ENCODE data around the gene RNF130. TPM values are rescaled to one million over a fixed set of nuclear protein-coding genes. Genes with fewer than 3 reads are reported as not detected.

RNF130 gene
- total and polyA plus RNA-seq, 7 experiments from 2014 or later, result 3.6 to 76.3 (median 21.0) TPM

DNA sequence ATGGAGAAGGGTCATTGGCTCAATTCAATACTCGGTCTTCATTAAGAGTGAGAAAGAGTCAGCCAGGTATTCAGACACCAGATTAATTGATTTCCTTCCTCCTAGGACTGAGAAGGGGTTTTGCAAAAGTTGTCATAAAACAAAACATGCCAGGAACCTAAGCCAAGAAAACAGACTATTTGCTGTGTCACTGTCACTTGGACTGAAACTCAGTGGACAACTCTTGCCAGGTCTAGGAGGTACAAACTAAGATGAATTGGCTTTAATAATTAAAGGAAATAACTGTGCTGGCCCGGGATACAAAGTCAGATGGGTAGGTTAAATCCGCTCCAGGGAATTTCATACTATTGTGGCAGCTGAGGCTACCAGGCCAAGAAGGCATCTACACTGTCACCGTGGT is 92.8 kb downstream of the RNF130 start:
- no peak overlapping the region for H3K4me3 ChIP-seq (ENCODE audit: low read length)
- intact Hi-C loops (cut with micrococcal nuclease), result no loop called here
- H3K9me3 Mint-ChIP-seq, result no peaks in the 10 kb centered on the region
- no peak for ATAC-seq
- H3K9me3 ChIP-seq (ENCODE audit: control insufficient read depth in 2 of 3, low read length in 3 of 3), result no peaks in the 10 kb centered on the region
- no peak overlapping the region for H3K27ac ChIP-seq (ENCODE audit: low read depth, low read length)
- H3K4me1 ChIP-seq (ENCODE audit: control insufficient read depth in 2 of 2, insufficient read depth in 2 of 2, low read length in 2 of 2), result no peaks in the 10 kb centered on the region
- H3K4me1 Mint-ChIP-seq, result peaks cover 0 to 3% (median 0%) of the 10 kb centered on the region in 7 donors
- H3K36me3 ChIP-seq (ENCODE audit: control insufficient read depth in 2 of 3, insufficient read depth in 3 of 3, low read length in 3 of 3), result peaks cover 0 to 21% (median 0%) of the 10 kb centered on the region in 3 experiments
- no peaks in the 10 kb centered on the region for H3K27me3 Mint-ChIP-seq
- POLR2A ChIA-PET, result no interaction called here
- H3K4me3 Mint-ChIP-seq, result no peak overlapping the region
- no peak for DNase-seq
- CTCF ChIA-PET, result no interaction called here
- peak overlapping the region in 1 of 9 donors; percentile 67 for H3K27ac Mint-ChIP-seq
- H3K36me3 Mint-ChIP-seq, result peaks cover 0 to 25% (median 21%) of the 10 kb centered on the region in 5 donors
- no peaks in the 10 kb centered on the region for H3K27me3 ChIP-seq (ENCODE audit: control insufficient read depth in 2 of 2, insufficient read depth in 2 of 2, low read length in 2 of 2)

- ChIA-PET POLR2A (no interaction called here), CTCF (interaction anchor here (0.6 kb wide), 1 partner anchor 256 kb away, joined by 5 read pairs; no protein-coding TSS in a partner anchor)
- DNase-seq, result no peak
These were observed 95.8 kb downstream of the RNF130 start for GRCh38 chr5:179975713-179976134.

GRCh38 chr5:179974946-179975712 is 96.4 kb downstream of the RNF130 start:
- H3K4me1 Mint-ChIP-seq, result peaks cover 8 to 17% (median 13%) of the 10 kb centered on the region in 7 donors
- H3K27me3 ChIP-seq (ENCODE audit: control insufficient read depth in 2 of 2, insufficient read depth in 2 of 2, low read length in 2 of 2), result no peaks in the 10 kb centered on the region
- H3K4me1 ChIP-seq (ENCODE audit: control insufficient read depth in 2 of 2, insufficient read depth in 2 of 2, low read length in 2 of 2), result no peaks in the 10 kb centered on the region
- ATAC-seq (peak; percentile 76), DNase-seq (peak in 5 of 9 donors; percentile 19 to 30 (median 19))
- no peaks in the 10 kb centered on the region for H3K9me3 Mint-ChIP-seq
- no peak overlapping the region for H3K27ac ChIP-seq (ENCODE audit: low read depth, low read length)
- ChIA-PET POLR2A (no interaction called here), CTCF (interaction anchor here (0.6 kb wide), 1 partner anchor 9 kb away, joined by 3 read pairs; no protein-coding TSS in a partner anchor)
- peaks cover 0 to 21% (median 0%) of the 10 kb centered on the region in 3 experiments for H3K36me3 ChIP-seq (ENCODE audit: control insufficient read depth in 2 of 3, insufficient read depth in 3 of 3, low read length in 3 of 3)
- H3K4me3 Mint-ChIP-seq, result no peak overlapping the region
- peak overlapping the region in 1 of 9 donors; percentile 79 for H3K27ac Mint-ChIP-seq
- intact Hi-C loops (cut with micrococcal nuclease), result no loop called here
- H3K36me3 Mint-ChIP-seq, result peaks cover 0 to 29% (median 21%) of the 10 kb centered on the region in 5 donors
- no peaks in the 10 kb centered on the region for H3K9me3 ChIP-seq (ENCODE audit: control insufficient read depth in 2 of 3, low read length in 3 of 3)
- H3K27me3 Mint-ChIP-seq, result no peaks in the 10 kb centered on the region
- no peak overlapping the region for H3K4me3 ChIP-seq (ENCODE audit: low read length)

More at GRCh38 chr5:179975713-179976134, 95.8 kb downstream of the RNF130 start:
- peaks cover 0 to 29% (median 21%) of the 10 kb centered on the region in 5 donors for H3K36me3 Mint-ChIP-seq
- peaks cover 7 to 16% (median 12%) of the 10 kb centered on the region in 7 donors for H3K4me1 Mint-ChIP-seq
- H3K27me3 ChIP-seq (ENCODE audit: control insufficient read depth in 2 of 2, insufficient read depth in 2 of 2, low read length in 2 of 2), result no peaks in the 10 kb centered on the region
- H3K27ac ChIP-seq (ENCODE audit: low read depth, low read length), result no peak overlapping the region
- peaks cover 0 to 21% (median 0%) of the 10 kb centered on the region in 3 experiments for H3K36me3 ChIP-seq (ENCODE audit: control insufficient read depth in 2 of 3, insufficient read depth in 3 of 3, low read length in 3 of 3)
- ATAC-seq, result no peak
- H3K4me3 Mint-ChIP-seq, result no peak overlapping the region
- no peaks in the 10 kb centered on the region for H3K4me1 ChIP-seq (ENCODE audit: control insufficient read depth in 2 of 2, insufficient read depth in 2 of 2, low read length in 2 of 2)
- H3K9me3 Mint-ChIP-seq, result no peaks in the 10 kb centered on the region
- intact Hi-C loops (cut with micrococcal nuclease), result no loop called here
- no peaks in the 10 kb centered on the region for H3K27me3 Mint-ChIP-seq
- no peak overlapping the region for H3K4me3 ChIP-seq (ENCODE audit: low read length)
- H3K27ac Mint-ChIP-seq, result peak overlapping the region in 1 of 9 donors; percentile 79
- H3K9me3 ChIP-seq (ENCODE audit: control insufficient read depth in 2 of 3, low read length in 3 of 3), result no peaks in the 10 kb centered on the region

- peaks cover 0 to 29% (median 21%) of the 10 kb centered on the region in 5 donors for H3K36me3 Mint-ChIP-seq
- CTCF ChIA-PET, result interaction anchor here (0.6 kb wide), 1 partner anchor 8 kb away, joined by 3 read pairs; no protein-coding TSS in a partner anchor
- Histone ChIP-seq H3K4me3 (ENCODE audit: low read length) (no peak overlapping the region), H3K36me3 (ENCODE audit: control insufficient read depth in 2 of 3, insufficient read depth in 3 of 3, low read length in 3 of 3) (peaks cover 0 to 21% (median 0%) of the 10 kb centered on the region in 3 experiments), H3K27me3 (ENCODE audit: control insufficient read depth in 2 of 2, insufficient read depth in 2 of 2, low read length in 2 of 2) (no peaks in the 10 kb centered on the region), H3K4me1 (ENCODE audit: control insufficient read depth in 2 of 2, insufficient read depth in 2 of 2, low read length in 2 of 2) (no peaks in the 10 kb centered on the region), H3K27ac (ENCODE audit: low read depth, low read length) (no peak overlapping the region), H3K9me3 (ENCODE audit: control insufficient read depth in 2 of 3, low read length in 3 of 3) (no peaks in the 10 kb centered on the region)
- peak overlapping the region in 1 of 9 donors; percentile 76 for H3K27ac Mint-ChIP-seq
- DNase-seq (no peak), ATAC-seq (no peak)
- H3K4me3 Mint-ChIP-seq, result no peak overlapping the region
- intact Hi-C loops (cut with micrococcal nuclease), result no loop called here
- H3K9me3 Mint-ChIP-seq, result no peaks in the 10 kb centered on the region
- H3K27me3 Mint-ChIP-seq, result no peaks in the 10 kb centered on the region
- peaks cover 8 to 17% (median 13%) of the 10 kb centered on the region in 7 donors for H3K4me1 Mint-ChIP-seq
- POLR2A ChIA-PET, result no interaction called here
These were observed 97.2 kb downstream of the RNF130 start for GRCh38 chr5:179974246-179974945.

GRCh38 chr5:179973391-179973790 is 98.2 kb downstream of the RNF130 start:
- H3K4me3 Mint-ChIP-seq, result no peak overlapping the region
- ChIA-PET CTCF (no interaction called here), POLR2A (no interaction called here)
- Histone ChIP-seq H3K9me3 (ENCODE audit: control insufficient read depth in 2 of 3, low read length in 3 of 3) (no peaks in the 10 kb centered on the region), H3K4me1 (ENCODE audit: control insufficient read depth in 2 of 2, insufficient read depth in 2 of 2, low read length in 2 of 2) (no peaks in the 10 kb centered on the region), H3K27ac (ENCODE audit: low read depth, low read length) (no peak overlapping the region), H3K36me3 (ENCODE audit: control insufficient read depth in 2 of 3, insufficient read depth in 3 of 3, low read length in 3 of 3) (peaks cover 0 to 21% (median 0%) of the 10 kb centered on the region in 3 experiments), H3K27me3 (ENCODE audit: control insufficient read depth in 2 of 2, insufficient read depth in 2 of 2, low read length in 2 of 2) (no peaks in the 10 kb centered on the region), H3K4me3 (ENCODE audit: low read length) (no peak overlapping the region)
- DNase-seq (no peak), ATAC-seq (no peak)
- H3K9me3 Mint-ChIP-seq, result no peaks in the 10 kb centered on the region
- H3K27me3 Mint-ChIP-seq, result no peaks in the 10 kb centered on the region
- H3K27ac Mint-ChIP-seq, result peak overlapping the region in 1 of 9 donors; percentile 32
- intact Hi-C loops (cut with micrococcal nuclease), result no loop called here
- peaks cover 0 to 37% (median 20%) of the 10 kb centered on the region in 5 donors for H3K36me3 Mint-ChIP-seq
- H3K4me1 Mint-ChIP-seq, result peaks cover 8 to 17% (median 13%) of the 10 kb centered on the region in 7 donors

DNA sequence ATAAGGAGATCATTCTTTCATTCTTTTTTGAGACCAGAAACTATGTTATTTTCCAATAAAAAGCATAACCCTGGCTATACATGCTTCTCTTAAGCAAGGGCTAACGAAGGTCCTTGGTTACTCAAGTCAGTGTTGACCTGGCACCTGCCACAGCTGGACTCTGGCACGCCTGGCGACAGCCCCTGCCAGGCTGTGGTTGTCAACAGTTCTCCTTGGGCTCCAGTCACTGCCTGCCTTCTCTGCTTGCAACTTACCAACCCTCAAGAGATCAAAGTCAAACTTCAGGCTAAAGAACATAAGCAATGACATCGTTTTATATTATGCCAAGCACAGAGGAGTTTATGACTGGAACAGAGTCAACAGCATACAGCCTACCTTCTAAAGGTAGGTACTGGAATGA is 102.4 kb downstream of the RNF130 start:
- DNase-seq (no peak), ATAC-seq (no peak)
- H3K4me1 ChIP-seq (ENCODE audit: control insufficient read depth in 2 of 2, insufficient read depth in 2 of 2, low read length in 2 of 2), result no peaks in the 10 kb centered on the region
- Mint-ChIP-seq H3K36me3 (peaks cover 0 to 48% (median 21%) of the 10 kb centered on the region in 5 donors), H3K27me3 (no peaks in the 10 kb centered on the region), H3K9me3 (no peaks in the 10 kb centered on the region), H3K4me3 (no peak overlapping the region), H3K4me1 (peaks cover 8 to 17% (median 13%) of the 10 kb centered on the region in 7 donors), H3K27ac (no peak overlapping the region)
- H3K36me3 ChIP-seq (ENCODE audit: control insufficient read depth in 2 of 3, insufficient read depth in 3 of 3, low read length in 3 of 3), result peaks cover 0 to 9% (median 0%) of the 10 kb centered on the region in 3 experiments
- POLR2A ChIA-PET, result no interaction called here
- no peak overlapping the region for H3K4me3 ChIP-seq (ENCODE audit: low read length)
- CTCF ChIA-PET, result no interaction called here
- no peak overlapping the region for H3K27ac ChIP-seq (ENCODE audit: low read depth, low read length)
- intact Hi-C loops (cut with micrococcal nuclease), result no loop called here
- no peaks in the 10 kb centered on the region for H3K27me3 ChIP-seq (ENCODE audit: control insufficient read depth in 2 of 2, insufficient read depth in 2 of 2, low read length in 2 of 2)
- H3K9me3 ChIP-seq (ENCODE audit: control insufficient read depth in 2 of 3, low read length in 3 of 3), result no peaks in the 10 kb centered on the region
